Measurements from ENCODE around the gene ZDHHC12.

ZDHHC12 gene

GRCh38 chr9:128750926-128751595 lies 27.1 kb upstream of the ZDHHC12 start:
- TF ChIP-seq POLR2A (IDR thresholded peaks at IDR 0.05; ENCODE audit: extremely low read depth, insufficient read length) (no peak), CTCF (IDR thresholded peaks at IDR 0.05; ENCODE audit: low read depth, low read length) (no peak), MAX (IDR thresholded peaks at IDR 0.05; ENCODE audit: low read depth, low read length) (no peak)
- no peak overlapping the region for H3K4me3 ChIP-seq (ENCODE audit: low read depth, low read length)
- DNase-seq (ENCODE audit: low read depth), result no peak

- no peak overlapping the region for H3K4me3 ChIP-seq (ENCODE audit: low read depth, low read length)
- no peak for DNase-seq (ENCODE audit: low read depth)
- TF ChIP-seq MYC (IDR thresholded peaks at IDR 0.05; ENCODE audit: low read depth, low read length) (no peak), POLR2A (IDR thresholded peaks at IDR 0.05; ENCODE audit: extremely low read depth, insufficient read length) (no peak), CTCF (IDR thresholded peaks at IDR 0.05; ENCODE audit: low read depth, low read length) (no peak), MAX (IDR thresholded peaks at IDR 0.05; ENCODE audit: low read depth, low read length) (no peak)
Measured at GRCh38 chr9:128747241-128747640, 23.3 kb upstream of the ZDHHC12 start.

GRCh38 chr9:128743421-128743820 lies 19.5 kb upstream of the ZDHHC12 start:
- H3K4me3 ChIP-seq (ENCODE audit: low read depth, low read length), result no peak overlapping the region
- TF ChIP-seq POLR2A (IDR thresholded peaks at IDR 0.05; ENCODE audit: extremely low read depth, insufficient read length) (no peak), CTCF (IDR thresholded peaks at IDR 0.05; ENCODE audit: low read depth, low read length) (no peak), MYC (IDR thresholded peaks at IDR 0.05; ENCODE audit: low read depth, low read length) (no peak)
- DNase-seq (ENCODE audit: low read depth), result no peak

GRCh38 chr9:128742401-128742800 lies 18.5 kb upstream of the ZDHHC12 start:
- DNase-seq (ENCODE audit: low read depth), result no peak
- H3K4me3 ChIP-seq (ENCODE audit: low read depth, low read length), result no peak overlapping the region
- TF ChIP-seq POLR2A (IDR thresholded peaks at IDR 0.05; ENCODE audit: extremely low read depth, insufficient read length) (no peak), MYC (IDR thresholded peaks at IDR 0.05; ENCODE audit: low read depth, low read length) (no peak), MAX (IDR thresholded peaks at IDR 0.05; ENCODE audit: low read depth, low read length) (no peak), CTCF (IDR thresholded peaks at IDR 0.05; ENCODE audit: low read depth, low read length) (no peak)

GRCh38 chr9:128735373-128735772 lies 11.4 kb upstream of the ZDHHC12 start:
- no peak overlapping the region for H3K4me3 ChIP-seq (ENCODE audit: low read depth, low read length)
- no peak for DNase-seq (ENCODE audit: low read depth)
- no peak for TF ChIP-seq MAX (IDR thresholded peaks at IDR 0.05; ENCODE audit: low read depth, low read length)
- no peak for TF ChIP-seq POLR2A (IDR thresholded peaks at IDR 0.05; ENCODE audit: extremely low read depth, insufficient read length)
- TF ChIP-seq CTCF (IDR thresholded peaks at IDR 0.05; ENCODE audit: low read depth, low read length), result no peak
- no peak for TF ChIP-seq MYC (IDR thresholded peaks at IDR 0.05; ENCODE audit: low read depth, low read length)

- TF ChIP-seq MYC (IDR thresholded peaks at IDR 0.05; ENCODE audit: low read depth, low read length) (no peak), POLR2A (IDR thresholded peaks at IDR 0.05; ENCODE audit: extremely low read depth, insufficient read length) (no peak), MAX (IDR thresholded peaks at IDR 0.05; ENCODE audit: low read depth, low read length) (peak; percentile 31; the same call in 1 of the 2 replicates), CTCF (IDR thresholded peaks at IDR 0.05; ENCODE audit: low read depth, low read length) (peak; percentile 51)
- no peak overlapping the region for H3K4me3 ChIP-seq (ENCODE audit: low read depth, low read length)
- DNase-seq (ENCODE audit: low read depth), result peak; percentile 87
Measured at GRCh38 chr9:128733256-128733655, 9.3 kb upstream of the ZDHHC12 start.
